CD4-positive, CD25-positive, alpha-beta regulatory T cell (primary cell): ENCODE results near the gene SDF2L1. TPM values are rescaled to one million over a fixed set of nuclear protein-coding genes. Genes with fewer than 3 reads are reported as not detected.

Experiments
- ATAC-seq, 2 donors: fragments of 150-1000 bp; cut with Tn5 transposase; one replicate each; pipeline ENCODE4 v1.10.0; 2021; ENCODE audit warnings: low read depth in 2 of 2, moderate number of reproducible peaks in 2 of 2, moderate library complexity in 1 of 2
- DNase-seq, 3 donors: peaks; one replicate each; pipeline versions ENCODE4 v3.0.0 to v3.0.0-alpha.2; 2012 to 2022; ENCODE audit warnings: mixed read lengths in 1 of 3
- H3K27ac ChIP-seq: one replicate; pipeline ENCODE4 v1.7.0; 2013; ENCODE audit warnings: mild to moderate bottlenecking, low read length; ENCODE audit not compliant: insufficient read depth, poor library complexity, severe bottlenecking
- H3K27me3 ChIP-seq: one replicate; pipeline ENCODE4 v1.7.0; 2013; ENCODE audit warnings: low read length; ENCODE audit not compliant: control insufficient read depth, insufficient read depth
- H3K36me3 ChIP-seq: one replicate; pipeline ENCODE4 v1.7.0; 2013; ENCODE audit warnings: mild to moderate bottlenecking, low read length, moderate library complexity; ENCODE audit not compliant: control insufficient read depth, insufficient read depth
- H3K4me1 ChIP-seq: 2 replicates; pipeline ENCODE4 v1.7.0; 2013; ENCODE audit warnings: mild to moderate bottlenecking, low read length; ENCODE audit not compliant: insufficient read depth, control insufficient read depth, poor library complexity, severe bottlenecking
- H3K4me3 ChIP-seq: one replicate; pipeline ENCODE4 v1.7.0; 2013; ENCODE audit warnings: low read depth, mild to moderate bottlenecking, low read length, moderate library complexity
- H3K9me3 ChIP-seq, 2 experiments: 1 replicate in 1 of 2; 2 replicates in 1 of 2; pipeline ENCODE4 v1.7.0; 2013; ENCODE audit warnings: low read length in 2 of 2, mild to moderate bottlenecking in 1 of 2, moderate library complexity in 1 of 2; ENCODE audit not compliant: control insufficient read depth in 2 of 2
- H3K27ac Mint-ChIP-seq, 3 donors: one replicate each; pipeline ENCODE4 v1.8.0; 2020 to 2022; ENCODE audit warnings: mild to moderate bottlenecking in 3 of 3, mixed read lengths in 3 of 3, moderate library complexity in 2 of 3
- H3K27me3 Mint-ChIP-seq: one replicate; pipeline ENCODE4 v1.8.0; 2022; ENCODE audit warnings: mild to moderate bottlenecking, mixed read lengths
- H3K36me3 Mint-ChIP-seq: one replicate; pipeline ENCODE4 v1.8.0; 2020; ENCODE audit warnings: mixed read lengths
- H3K4me1 Mint-ChIP-seq, 4 donors: one replicate each; pipeline ENCODE4 v1.8.0; 2020 to 2022; ENCODE audit warnings: mixed read lengths in 4 of 4, mild to moderate bottlenecking in 1 of 4
- H3K4me3 Mint-ChIP-seq, 4 donors: one replicate each; pipeline ENCODE4 v1.8.0; 2020 to 2022; ENCODE audit warnings: mild to moderate bottlenecking in 4 of 4, mixed read lengths in 4 of 4, moderate library complexity in 3 of 4
- H3K9me3 Mint-ChIP-seq, 7 donors: one replicate each; pipeline ENCODE4 v1.8.0; 2020 to 2022; ENCODE audit warnings: mixed read lengths in 7 of 7, mild to moderate bottlenecking in 3 of 7, moderate library complexity in 2 of 7
- polyA plus RNA-seq, 4 donors: library from polyadenylated mRNA; unstranded; fragments of 300-500 nt; fragmentation: Illumina TruSeq; gene quantifications; one replicate each; pipeline ENCODE4 v1.2.3, GENCODE V29; 2021
- total RNA-seq: library from RNA; stranded (reverse); gene quantifications from one replicate; pipeline ENCODE4 v1.2.3, GENCODE V29; 2022

SDF2L1 gene
- total and polyA plus RNA-seq, 5 donors from 2014 or later: 29.9 to 89.3 (median 73.2) TPM

DNA sequence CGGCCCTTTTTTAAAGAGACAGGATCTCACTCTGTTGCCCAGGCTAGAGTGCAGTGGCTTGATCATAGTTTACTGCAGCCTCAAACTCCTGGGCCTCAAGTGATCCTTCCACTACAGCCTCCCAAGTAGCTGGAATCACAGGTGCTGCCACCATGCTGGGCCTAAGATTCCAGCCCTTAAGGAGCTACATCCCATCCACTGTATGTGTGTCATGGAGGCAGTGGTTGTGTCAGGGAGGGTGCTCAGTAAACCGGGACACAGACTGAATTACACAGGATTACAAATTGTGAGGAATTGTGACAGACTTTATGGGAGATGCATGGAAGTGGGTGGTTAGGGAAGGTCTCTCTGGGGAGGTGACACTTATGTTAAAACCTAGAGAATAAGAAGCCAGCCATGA, 21.6 kb downstream of the SDF2L1 start:
- Histone ChIP-seq H3K27me3 (no peaks in the 10 kb centered on the region), H3K9me3 (no peaks in the 10 kb centered on the region), H3K4me3 (no peak overlapping the region), H3K27ac (no peak overlapping the region), H3K4me1 (peaks cover 15% of the 10 kb centered on the region), H3K36me3 (no peaks in the 10 kb centered on the region)
- Mint-ChIP-seq H3K27ac (peak overlapping the region in 2 of 3 donors; percentile 53 to 73), H3K27me3 (no peaks in the 10 kb centered on the region), H3K4me1 (peaks cover 5 to 28% (median 11%) of the 10 kb centered on the region in 4 donors), H3K9me3 (peaks cover 0 to 1% (median 0%) of the 10 kb centered on the region in 7 donors), H3K36me3 (no peaks in the 10 kb centered on the region), H3K4me3 (peak overlapping the region in 3 of 4 donors; percentile 46 to 78 (median 74))
- DNase-seq (no peak), ATAC-seq (no peak)

- Mint-ChIP-seq H3K36me3 (peaks cover 3% of the 10 kb centered on the region), H3K27me3 (no peaks in the 10 kb centered on the region), H3K4me1 (peaks cover 5 to 35% (median 18%) of the 10 kb centered on the region in 4 donors), H3K9me3 (peaks cover 0 to 1% (median 0%) of the 10 kb centered on the region in 7 donors), H3K27ac (peak overlapping the region; percentile 66 to 98 (median 97)), H3K4me3 (peak overlapping the region; percentile 98 to 99 (median 98))
- ATAC-seq: no peak
- peak overlapping the region; percentile 76 for H3K4me3 ChIP-seq
- no peaks in the 10 kb centered on the region for H3K9me3 ChIP-seq
- no peaks in the 10 kb centered on the region for H3K27me3 ChIP-seq
- H3K27ac ChIP-seq: peak overlapping the region; percentile 84
- H3K36me3 ChIP-seq: peaks cover 3% of the 10 kb centered on the region
- no peak for DNase-seq
- H3K4me1 ChIP-seq: peaks cover 15% of the 10 kb centered on the region
These were observed 23.1 kb downstream of the SDF2L1 start for GRCh38 chr22:21665047-21665851.

DNA sequence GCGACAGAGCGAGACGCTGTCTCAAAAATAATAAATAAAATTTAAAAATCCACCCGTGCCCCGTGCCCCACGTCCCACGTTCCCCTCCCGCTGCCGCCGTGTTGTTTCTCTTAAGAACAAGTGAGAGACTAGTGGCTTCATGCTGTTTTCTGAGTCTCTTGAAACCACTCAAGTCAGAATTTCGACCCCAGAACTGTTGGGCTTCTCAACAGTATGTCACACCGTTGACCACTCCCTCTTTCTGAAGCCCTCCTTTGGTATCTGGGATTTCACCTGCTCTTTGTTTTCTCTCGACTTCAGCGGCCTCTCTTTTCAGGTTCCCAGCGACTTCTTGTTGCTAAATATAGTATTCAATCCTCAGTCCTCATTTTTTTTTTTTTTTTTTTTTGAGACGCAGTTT, 24.7 kb downstream of the SDF2L1 start:
- H3K4me3 ChIP-seq: peak overlapping the region; percentile 65
- H3K4me1 Mint-ChIP-seq: peaks cover 5 to 38% (median 21%) of the 10 kb centered on the region in 4 donors
- H3K27ac Mint-ChIP-seq: peak overlapping the region; percentile 7 to 97 (median 72)
- no peaks in the 10 kb centered on the region for H3K27me3 ChIP-seq
- no peaks in the 10 kb centered on the region for H3K9me3 ChIP-seq
- H3K4me3 Mint-ChIP-seq: peak overlapping the region; percentile 98 to 99 (median 98)
- H3K36me3 ChIP-seq: peaks cover 18% of the 10 kb centered on the region
- H3K4me1 ChIP-seq: peaks cover 15% of the 10 kb centered on the region
- H3K27ac ChIP-seq: no peak overlapping the region
- no peak for DNase-seq
- no peak for ATAC-seq
- H3K36me3 Mint-ChIP-seq: peaks cover 7% of the 10 kb centered on the region
- H3K27me3 Mint-ChIP-seq: no peaks in the 10 kb centered on the region
- peaks cover 0 to 1% (median 0%) of the 10 kb centered on the region in 7 donors for H3K9me3 Mint-ChIP-seq

GRCh38 chr22:21669026-21669425, 26.9 kb downstream of the SDF2L1 start:
- Mint-ChIP-seq H3K36me3 (peaks cover 13% of the 10 kb centered on the region), H3K27me3 (no peaks in the 10 kb centered on the region), H3K4me3 (peak overlapping the region in 3 of 4 donors; percentile 43 to 63 (median 56)), H3K4me1 (peaks cover 5 to 38% (median 24%) of the 10 kb centered on the region in 4 donors), H3K9me3 (peaks cover 0 to 1% (median 0%) of the 10 kb centered on the region in 7 donors), H3K27ac (peak overlapping the region in 2 of 3 donors; percentile 36 to 67)
- H3K4me1 ChIP-seq: peaks cover 15% of the 10 kb centered on the region
- DNase-seq (no peak), ATAC-seq (no peak)
- no peak overlapping the region for H3K4me3 ChIP-seq
- no peak overlapping the region for H3K27ac ChIP-seq
- no peaks in the 10 kb centered on the region for H3K27me3 ChIP-seq
- peaks cover 41% of the 10 kb centered on the region for H3K36me3 ChIP-seq
- no peaks in the 10 kb centered on the region for H3K9me3 ChIP-seq

DNA sequence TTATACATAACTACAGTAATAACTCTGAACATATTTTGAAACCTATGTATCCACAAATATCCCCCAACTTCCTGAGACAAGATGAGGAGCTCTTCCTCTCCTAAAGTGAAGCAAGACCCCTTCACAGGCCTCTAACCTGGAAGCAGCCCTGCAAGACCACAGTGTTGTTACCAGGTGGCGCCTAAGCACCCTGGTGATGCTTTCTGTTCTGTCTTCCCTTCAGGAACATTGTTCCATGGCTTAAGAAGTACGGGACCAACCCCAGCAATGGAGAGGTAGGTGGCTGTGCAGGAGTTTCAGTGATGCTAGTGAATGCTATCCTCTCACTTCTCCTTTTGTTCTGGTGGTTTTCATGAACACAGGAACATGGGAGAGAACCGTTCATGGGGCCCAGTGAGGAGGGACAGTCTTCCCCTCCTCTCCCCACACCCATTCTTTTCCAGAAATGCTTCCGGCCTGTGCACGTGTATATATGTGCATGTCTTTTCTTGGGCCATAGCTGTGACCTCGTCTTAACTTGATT, 30.1 kb downstream of the SDF2L1 start:
- H3K36me3 Mint-ChIP-seq: peaks cover 22% of the 10 kb centered on the region
- no peaks in the 10 kb centered on the region for H3K9me3 Mint-ChIP-seq
- ATAC-seq (no peak), DNase-seq (no peak)
- Histone ChIP-seq H3K36me3 (peaks cover 60% of the 10 kb centered on the region), H3K9me3 (no peaks in the 10 kb centered on the region), H3K4me1 (peaks cover 4% of the 10 kb centered on the region), H3K27ac (no peak overlapping the region), H3K27me3 (no peaks in the 10 kb centered on the region), H3K4me3 (no peak overlapping the region)
- H3K4me3 Mint-ChIP-seq: no peak overlapping the region
- no peaks in the 10 kb centered on the region for H3K27me3 Mint-ChIP-seq
- peaks cover 5 to 21% (median 19%) of the 10 kb centered on the region in 4 donors for H3K4me1 Mint-ChIP-seq
- peak overlapping the region in 2 of 3 donors; percentile 10 to 26 for H3K27ac Mint-ChIP-seq

DNA sequence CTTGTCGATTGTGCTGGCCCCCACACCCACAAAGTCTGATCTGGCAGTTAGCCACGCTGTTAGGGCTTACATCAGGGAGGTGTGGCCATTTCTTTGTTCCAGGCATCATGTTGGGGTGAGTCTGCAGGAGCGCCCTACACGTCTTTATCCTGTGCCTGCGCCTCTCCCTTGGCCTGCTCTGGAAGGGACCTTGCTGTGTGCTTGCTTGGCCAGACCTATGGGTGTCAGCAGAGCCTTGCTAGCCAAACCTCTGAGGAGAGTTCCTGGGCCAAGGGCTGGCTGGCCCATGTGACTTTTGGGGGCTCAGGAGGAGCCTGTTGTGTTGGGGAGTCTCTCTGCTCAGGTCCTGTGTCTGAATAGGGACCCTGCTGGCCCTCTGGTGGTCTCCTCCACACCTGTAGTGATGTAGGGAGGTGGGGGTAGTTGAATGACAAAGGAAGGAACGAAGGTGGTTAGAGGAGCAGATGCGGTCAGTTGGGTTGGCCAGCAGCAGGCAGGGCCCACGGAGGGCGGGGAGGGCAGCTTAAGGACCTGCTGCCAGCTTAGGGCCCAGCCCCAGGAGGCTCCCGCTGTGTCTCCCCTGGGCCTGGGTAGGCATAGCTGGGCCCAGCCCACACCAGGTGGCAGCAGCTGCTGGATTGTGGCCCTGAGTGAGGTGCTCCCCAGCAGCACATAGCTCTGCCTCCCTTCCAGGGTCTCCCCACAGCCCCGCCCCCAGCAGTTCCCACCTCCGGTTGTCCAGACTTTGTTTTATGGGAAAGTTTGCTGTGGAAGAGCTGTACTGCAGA, 31.6 kb downstream of the SDF2L1 start:
- H3K36me3 ChIP-seq: peaks cover 60% of the 10 kb centered on the region
- H3K27ac Mint-ChIP-seq: no peak overlapping the region
- no peak for DNase-seq

GRCh38 chr22:21674638-21675245, 32.6 kb downstream of the SDF2L1 start:
- Mint-ChIP-seq H3K27ac (no peak overlapping the region), H3K9me3 (no peaks in the 10 kb centered on the region), H3K4me1 (peaks cover 0 to 14% (median 5%) of the 10 kb centered on the region in 4 donors), H3K4me3 (no peak overlapping the region), H3K36me3 (peaks cover 21% of the 10 kb centered on the region), H3K27me3 (no peaks in the 10 kb centered on the region)
- Histone ChIP-seq H3K27ac (no peak overlapping the region), H3K4me3 (no peak overlapping the region), H3K9me3 (no peaks in the 10 kb centered on the region), H3K4me1 (no peaks in the 10 kb centered on the region), H3K27me3 (no peaks in the 10 kb centered on the region), H3K36me3 (peaks cover 59% of the 10 kb centered on the region)
- DNase-seq (no peak), ATAC-seq (no peak)

More for the DNA sequence above, 31.6 kb downstream of the SDF2L1 start:
- Histone ChIP-seq H3K27me3 (no peaks in the 10 kb centered on the region), H3K4me3 (no peak overlapping the region), H3K9me3 (no peaks in the 10 kb centered on the region), H3K4me1 (no peaks in the 10 kb centered on the region), H3K27ac (no peak overlapping the region)
- ATAC-seq: no peak
- Mint-ChIP-seq H3K27me3 (no peaks in the 10 kb centered on the region), H3K9me3 (no peaks in the 10 kb centered on the region), H3K4me3 (no peak overlapping the region), H3K36me3 (peaks cover 22% of the 10 kb centered on the region), H3K4me1 (peaks cover 0 to 15% (median 12%) of the 10 kb centered on the region in 4 donors)
